Stimulated activated CD8-positive, alpha-beta memory T cell treated with anti-CD3 and anti-CD28 coated beads, Interleukin-4, amount 100 ng/mL, for 24 hours (primary cell): ENCODE data around the gene NOS1.

ENCODE experiments used
- DNase-seq: peaks from one replicate; pipeline ENCODE4 v3.0.0-alpha.2; 2020; ENCODE audit warnings: low read depth

NOS1 gene

DNA sequence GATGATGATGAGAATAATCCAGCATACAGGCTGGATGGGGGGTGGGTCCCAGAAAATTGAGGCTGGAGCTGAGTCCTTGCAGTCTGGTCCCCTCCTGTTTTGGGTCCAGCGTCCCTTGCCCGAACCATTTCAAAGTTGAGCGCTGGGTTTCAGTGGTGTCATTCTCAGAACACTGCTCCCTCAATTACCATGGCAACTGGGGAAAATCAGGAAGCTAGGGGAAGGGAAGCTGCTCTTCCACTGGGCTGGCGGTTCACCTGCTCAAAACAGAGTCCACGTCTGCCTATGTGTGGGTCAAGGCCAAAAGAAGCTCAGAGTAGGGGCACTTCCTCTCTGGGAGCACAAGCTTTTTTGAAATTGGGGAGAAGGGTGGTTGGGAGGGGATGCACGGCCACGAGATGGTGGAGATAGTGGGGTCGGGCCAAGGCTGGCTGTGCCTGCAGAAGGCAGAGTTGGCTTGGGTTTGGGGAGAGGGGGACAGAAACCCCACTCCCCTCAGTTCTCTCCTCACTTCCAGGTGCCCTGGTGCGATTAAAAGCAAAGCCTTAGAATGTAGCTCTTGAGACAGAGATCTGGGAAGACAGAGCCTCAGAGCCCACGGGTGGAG is 1.7 kb upstream of the NOS1 start:
- no peak for DNase-seq

DNA sequence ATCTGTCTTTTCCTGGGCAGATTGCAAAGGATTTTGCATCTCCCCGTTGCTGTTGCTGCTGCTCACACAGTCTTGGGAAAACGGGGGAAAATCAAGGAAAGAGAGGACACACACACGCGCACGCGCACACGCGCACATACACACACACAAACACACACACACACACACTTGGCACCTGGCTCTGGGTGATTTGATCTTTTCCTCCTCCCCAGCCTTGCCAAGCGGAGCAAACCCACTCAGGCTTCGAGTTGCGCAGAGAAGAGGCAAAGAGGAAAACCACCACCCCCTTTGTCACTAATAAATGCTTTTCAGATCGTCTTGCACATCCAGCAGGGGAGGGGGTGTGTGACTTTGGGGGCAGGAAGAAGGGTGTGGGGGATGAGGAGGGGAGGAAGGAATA is 965 bp upstream of the NOS1 start:
- DNase-seq: no peak

DNA sequence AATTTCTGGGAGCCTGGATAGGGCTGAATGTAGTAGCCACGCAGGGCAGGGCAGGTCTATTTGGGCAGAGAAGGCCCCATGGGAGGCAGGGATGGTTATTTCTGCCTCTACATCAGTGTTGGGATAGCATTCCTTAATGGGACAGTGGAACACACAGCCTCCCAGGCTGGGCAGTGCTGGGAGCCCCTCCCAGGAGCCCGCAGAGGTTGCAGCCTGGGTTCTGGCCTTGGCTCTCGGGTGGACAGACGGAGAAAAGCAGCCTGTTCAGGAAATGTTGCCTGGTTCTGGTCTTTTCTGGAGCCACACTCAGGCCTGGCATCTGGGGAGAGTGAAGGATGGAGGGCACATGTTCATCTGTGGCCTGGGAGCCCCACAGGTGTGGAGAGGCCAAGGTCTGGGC is 479 bp upstream of the NOS1 start:
- no peak for DNase-seq

DNA sequence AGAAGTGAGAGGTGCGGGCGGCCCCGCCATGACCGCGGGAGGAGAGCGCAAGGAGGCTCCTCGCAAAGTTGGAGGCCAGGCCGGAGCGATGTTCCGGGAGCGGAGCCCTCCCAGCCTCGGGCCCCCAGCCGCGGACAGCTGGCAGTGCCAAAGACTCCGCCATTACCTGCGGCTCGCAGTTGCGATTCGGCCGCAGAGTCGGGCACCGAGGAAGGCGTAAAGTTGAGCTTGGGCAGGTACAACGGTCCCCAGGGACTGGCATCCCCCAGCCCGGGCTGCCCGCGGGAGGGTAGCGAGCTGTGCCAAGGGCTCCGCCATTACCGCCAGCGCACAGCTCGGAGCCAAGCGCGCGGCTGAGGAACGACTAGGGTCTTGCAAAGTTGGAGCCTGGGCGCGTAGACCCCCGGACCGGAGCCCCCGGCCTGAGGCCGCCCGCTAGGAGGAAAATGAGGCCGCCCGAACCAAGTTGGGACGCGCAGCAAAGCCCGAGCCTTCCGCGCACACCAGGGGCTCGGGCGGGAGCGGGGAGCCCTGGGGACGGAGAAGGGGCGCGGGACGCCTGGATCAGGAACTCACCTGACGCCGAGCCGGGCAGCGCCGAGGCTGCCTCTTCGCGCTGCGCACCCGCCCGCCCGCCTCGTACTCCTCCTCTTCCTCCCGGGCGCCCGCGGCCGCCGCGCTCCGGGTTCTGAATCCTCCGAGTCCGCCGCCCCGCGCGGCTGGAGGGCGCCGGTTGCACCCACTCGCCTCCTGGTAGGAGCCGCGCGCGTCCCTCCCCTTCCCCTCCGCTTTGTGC is 677 bp downstream of the NOS1 start:
- no peak for DNase-seq

DNA sequence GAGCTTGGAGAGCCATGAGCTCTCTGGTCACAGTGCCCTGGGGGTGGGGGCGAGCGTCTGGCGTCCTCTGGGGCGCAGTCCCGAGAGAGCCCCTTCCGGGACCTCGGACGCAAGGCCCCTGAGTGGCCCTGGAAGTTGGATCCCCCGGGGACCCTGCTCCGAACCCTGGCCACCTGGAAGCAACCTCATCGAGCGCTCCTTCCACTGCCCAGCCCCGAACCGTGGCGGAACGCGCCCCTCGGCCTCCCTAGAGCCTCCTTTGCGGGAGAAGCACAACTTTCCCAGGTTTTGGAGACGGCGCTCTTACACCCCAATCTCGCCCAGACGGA is 1.2 kb downstream of the NOS1 start:
- no peak for DNase-seq

DNA sequence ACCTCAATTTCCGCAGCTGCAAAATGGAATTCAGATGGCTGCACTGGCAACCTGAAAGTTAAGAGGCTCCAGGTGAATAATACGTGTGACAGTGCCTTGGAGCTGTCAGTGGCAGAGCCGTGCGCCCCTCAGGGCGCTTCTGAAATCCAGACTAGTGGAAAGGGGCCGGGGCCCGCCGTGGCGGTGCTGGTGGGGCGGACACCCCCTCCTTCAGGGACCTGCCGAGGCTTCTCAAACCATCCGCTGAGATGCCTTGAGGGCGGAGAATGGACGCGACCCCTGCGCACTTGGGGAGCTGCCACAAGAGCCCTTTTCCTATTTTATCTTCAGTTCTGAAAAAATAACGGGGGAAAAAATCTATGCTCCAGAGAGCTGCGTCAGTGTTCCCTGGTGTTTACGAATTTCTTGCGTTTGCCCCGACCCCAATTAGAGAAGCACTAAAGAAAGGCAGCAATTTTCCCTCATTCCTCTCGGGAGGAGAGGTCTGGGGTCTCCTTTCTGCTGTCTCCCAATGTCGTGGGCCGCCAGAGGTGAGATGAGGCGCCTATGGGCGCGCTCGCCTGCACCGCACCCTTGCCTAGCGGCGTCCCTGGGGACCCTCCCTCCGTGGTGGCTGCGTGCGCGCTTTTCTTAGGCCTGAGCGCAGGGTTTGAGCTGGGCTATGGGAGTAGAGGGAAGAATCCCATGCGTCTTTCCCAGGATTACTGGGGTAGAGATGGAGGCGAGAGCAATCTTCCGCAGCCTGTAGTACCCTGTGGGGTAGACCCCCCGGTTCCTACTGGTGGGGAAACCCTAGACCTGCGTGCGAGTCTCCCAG is 2.2 kb downstream of the NOS1 start:
- DNase-seq: no peak

DNA sequence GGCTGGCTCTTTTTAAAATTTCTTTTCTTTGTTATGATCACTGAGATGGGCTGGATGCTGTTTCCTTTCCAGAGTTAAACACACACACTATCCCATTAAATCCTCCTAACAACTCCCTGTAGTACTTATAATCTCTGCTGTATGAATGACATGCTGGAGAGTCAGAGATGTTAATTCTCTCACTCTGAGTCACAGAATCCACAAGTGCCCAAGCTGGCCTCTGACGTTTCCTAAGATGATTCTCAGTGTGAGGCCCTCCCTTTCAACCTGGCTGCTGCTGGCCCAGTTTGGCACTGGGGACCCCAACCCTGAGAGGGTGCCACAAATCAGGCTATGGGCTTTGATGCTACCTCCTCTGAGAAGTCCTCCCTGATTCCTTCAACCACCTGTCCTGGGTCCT is 5.4 kb downstream of the NOS1 start:
- no peak for DNase-seq

DNA sequence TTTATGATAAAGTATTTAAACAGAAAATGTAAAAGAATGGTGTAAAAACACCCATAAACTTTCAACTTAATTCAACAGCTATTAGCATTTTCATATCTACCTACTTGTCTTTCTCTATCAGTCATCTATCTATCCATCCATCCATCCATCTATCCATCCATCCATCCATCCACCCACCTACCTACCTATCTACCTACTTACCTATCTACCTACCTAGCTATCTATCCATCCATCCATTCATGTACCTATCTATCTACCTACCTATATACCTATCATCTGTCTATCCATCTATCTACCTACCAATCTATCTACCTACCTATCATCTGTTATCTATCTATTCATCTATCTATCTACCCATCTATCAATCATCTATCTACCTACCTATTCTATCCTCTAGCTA is 8.5 kb downstream of the NOS1 start:
- no peak for DNase-seq

DNA sequence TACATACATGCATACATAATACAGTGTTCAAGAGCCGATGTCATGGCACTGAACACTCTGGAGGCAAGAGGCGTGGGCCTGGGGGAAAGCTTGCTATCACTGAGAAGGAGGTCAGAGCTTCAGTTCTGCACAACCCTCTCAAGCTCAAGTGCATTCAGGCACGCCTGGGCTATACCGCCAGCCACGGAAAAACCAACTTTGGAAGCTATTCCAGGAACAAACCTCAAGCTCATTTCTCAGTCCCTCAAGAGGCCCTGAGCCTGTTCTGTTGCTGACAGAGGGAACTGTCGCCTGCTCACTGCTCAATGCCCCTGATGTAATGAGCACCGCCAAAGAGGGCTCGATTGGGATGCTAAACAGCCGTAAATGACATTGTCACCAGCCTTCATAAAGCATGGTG is 9.2 kb downstream of the NOS1 start:
- DNase-seq: no peak

DNA sequence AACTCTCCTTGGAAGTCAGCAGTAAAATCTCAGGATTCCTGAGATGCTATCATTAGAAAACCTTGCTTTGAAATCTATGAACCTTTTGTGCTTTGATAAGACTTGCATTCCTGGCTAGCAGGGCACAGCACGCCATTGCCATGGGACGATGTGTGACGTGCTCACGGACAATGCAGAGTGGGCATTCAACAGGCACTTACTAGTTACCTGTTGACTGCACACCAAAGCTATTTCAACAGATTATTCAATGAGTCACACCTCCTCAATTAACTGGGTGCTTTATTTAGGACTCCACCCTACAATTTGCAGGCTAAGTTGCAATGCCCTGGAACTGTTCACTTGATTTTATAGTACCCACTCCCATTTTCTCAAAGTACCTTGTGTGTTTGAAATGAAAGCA is 11.3 kb downstream of the NOS1 start:
- DNase-seq: no peak

DNA sequence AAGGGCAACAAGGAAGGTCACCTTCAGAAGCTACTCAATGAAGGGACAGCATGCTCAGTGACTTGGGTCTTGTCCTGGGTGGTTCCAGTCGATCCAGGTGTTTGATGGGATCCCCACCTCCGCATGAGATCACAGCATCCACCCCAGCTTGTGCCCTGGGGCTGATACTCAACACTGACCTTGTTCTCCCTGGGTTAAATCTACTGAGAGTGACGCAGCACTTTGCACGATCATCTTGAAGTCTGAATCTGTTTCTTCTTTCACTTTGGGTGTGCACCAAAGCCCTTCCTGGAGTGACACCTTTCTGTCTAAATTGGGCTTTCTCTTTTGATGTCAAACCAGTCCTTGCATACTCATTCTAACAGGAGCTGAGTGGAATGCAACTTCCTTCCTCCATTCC is 13.8 kb downstream of the NOS1 start:
- DNase-seq: no peak

DNA sequence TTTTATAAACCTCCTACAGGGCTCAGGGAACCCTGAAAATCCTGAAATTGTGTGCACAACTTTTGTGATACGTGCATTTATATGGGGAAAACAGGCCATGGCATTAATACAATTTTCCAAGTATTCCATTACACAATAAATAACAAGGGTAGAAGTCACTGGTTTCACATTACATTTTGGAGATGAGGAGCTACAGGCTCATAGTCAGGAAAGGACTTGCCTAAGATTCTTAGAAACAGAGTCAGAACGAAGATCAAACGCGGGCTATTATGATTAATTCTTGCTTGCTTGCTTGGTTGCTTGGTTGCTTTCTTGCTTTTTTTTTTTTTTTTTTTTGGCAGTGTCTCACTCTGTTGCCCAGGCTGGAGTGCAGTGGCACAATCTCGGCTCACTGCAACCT is 16.7 kb downstream of the NOS1 start:
- DNase-seq: no peak

DNA sequence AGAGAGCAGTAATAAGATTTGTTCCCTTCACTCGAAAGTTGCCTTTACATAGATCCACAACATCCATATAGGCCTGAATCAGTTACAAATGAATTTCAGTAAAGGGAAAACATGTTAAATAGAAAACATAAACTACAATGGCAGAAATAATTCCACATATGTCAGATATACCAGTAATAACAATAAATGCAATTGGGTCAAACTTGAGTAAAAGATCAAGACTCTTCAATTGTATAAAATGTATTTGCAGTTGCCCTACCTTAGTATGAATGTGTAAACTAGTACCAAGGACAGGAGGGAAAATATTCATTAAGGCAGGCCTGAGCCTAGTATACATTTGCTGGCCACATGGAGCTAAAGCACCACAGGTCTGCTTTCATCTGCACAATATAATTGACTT is 17.6 kb downstream of the NOS1 start:
- DNase-seq: no peak

DNA sequence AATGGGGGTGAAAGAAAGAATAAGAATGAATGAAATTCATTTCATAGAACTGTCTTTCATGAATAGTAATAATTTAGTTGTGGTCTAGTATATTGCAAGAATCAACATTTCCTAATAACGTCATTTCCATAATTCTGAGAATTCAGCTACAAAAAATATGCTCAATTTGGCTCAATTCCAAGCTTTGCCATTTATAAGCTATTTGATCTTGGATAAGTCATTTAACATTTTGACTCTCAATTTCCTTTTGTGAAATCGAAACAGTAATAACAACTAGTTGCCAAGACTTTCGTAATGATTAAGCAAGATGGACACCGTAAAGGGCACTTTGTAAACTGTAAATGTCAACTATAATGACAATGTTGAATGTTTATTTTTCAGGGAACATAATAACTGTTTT is 18.1 kb downstream of the NOS1 start:
- no peak for DNase-seq

DNA sequence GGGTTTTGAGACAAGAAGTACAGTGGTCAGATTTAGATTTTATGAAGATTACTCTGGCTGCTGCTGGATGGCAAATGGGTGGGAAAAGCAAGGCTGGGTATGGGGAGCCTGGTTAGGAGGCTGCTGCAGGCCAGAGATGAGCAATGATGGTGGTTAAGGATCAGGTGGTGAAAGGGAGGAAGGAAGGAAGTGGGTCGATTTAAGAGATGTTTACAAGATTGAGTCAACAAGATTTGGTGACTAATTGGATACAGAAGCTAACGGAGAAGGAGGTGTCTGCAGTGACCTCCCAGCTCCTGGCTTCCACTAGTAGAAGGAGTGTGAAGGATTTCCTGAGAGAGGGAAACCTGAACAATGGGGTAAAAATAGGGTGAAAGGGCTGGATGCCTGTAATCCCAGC is 18.7 kb downstream of the NOS1 start:
- DNase-seq: no peak

DNA sequence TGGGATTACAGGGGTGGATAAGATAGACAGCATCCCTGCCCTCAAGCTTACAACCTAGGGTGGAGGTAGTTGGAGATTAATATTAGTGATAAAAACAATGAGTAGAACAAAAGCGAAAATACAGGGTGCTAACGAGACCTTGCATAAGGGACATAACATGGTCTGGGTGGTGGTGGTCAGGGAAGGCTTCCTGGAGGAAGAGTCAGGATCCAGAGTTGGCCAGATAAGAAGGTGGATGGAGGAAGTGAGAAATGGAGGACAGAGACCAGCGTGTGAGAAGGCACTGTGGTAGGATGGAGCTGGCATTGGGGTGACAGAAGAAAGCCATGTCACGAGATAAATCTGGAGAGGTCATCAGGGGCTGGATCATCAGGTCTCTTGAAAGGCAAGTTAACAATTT is 19.2 kb downstream of the NOS1 start:
- DNase-seq: no peak

DNA sequence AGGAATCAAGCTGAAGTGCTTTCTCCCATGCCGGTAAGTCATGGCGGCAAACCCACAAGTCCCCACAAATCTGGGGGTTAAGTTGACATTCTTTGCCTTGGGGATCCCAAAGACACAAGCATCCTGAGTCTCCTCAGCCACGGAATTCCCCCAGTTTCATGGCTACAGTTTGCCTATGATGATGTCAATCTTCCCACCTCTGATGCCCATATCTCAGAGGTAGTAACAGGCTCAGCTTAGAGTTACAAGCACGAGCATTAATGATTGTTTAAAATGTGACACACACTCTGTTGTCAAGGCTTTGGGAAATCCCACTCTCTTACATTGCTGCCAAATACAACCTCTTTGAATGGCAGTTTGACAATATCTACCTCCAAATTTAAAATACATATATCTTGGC is 22.3 kb downstream of the NOS1 start:
- DNase-seq: no peak

DNA sequence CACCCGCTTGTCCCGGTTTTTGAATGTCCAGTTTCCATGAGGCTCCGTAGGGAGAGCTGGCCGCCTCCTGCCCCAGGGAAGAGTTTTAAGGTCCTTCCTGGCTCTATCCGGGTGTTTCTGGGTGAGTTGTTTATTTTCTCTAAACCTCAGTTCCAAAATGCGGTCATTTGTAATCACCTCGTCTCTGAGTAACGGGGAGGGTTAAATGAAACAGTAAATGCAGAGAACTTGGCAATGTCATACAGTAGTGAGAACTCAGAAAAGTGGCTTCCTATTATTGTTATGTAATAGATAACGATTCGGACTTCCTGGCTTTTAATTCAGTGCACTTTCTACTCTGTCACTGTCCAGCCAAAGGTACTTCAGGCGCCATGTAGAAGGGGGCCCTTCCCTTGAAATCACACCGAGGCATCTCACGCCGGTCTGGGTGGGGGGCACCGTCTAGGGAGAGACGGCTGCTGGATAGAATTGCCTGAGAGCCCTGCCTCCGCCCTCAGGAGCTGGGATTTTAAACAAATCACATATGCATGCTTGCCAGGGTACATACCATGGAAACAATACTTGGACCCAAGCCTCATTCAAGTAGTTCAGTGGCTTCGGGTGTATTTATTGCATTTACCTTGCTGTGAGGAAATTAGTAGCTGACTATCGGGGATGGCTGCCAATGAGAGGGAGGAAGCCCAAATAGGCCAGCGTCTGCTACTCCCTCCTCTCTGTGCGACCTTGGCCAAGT is 26.4 kb downstream of the NOS1 start:
- no peak for DNase-seq

DNA sequence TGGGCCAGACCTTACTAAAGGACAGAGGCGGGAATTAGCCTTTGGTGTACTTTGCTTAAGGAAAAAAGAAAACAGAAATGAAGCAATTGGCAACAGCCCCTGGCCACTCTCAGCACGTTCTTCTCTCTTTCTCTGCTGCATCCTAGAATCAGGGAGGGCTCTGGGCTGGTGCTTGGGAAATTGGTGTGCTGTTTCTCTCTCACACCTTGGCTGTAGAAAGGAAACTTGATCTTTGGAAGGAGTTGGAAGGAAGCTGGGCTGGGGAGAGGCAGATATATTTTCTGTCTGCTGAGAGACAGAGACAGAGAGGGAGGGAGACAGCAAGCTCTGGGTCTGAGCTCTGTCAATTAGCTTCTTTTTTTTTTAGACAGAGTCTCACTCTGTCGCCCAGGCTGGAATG is 27.4 kb downstream of the NOS1 start:
- no peak for DNase-seq

DNA sequence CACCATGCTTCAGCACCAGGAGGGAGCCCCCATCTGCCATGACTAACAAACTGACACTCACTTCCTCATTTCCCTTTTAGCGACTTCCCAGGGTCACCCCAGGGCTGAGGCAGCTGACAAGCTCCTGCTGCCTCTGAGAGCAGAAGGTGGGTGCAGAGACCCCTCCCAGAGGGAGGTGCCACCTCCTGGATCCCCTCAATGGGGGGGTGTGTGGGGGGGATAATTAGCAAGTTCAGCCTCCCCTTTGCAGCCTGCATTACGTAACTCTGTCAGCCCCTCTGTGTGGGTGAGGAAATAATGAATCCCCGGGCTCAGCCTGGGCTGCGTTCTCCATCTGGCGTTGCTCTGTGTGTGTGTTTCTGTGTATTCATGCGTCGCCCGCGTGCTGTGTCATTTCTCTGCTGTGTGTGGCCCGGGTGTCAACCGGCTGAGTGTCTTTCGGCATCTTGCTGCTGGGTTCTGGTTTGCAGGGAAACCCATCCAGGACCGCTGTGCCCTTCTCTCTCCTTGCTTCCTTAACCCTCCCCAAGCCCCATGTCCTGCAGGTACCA is 28.0 kb downstream of the NOS1 start:
- no peak for DNase-seq

DNA sequence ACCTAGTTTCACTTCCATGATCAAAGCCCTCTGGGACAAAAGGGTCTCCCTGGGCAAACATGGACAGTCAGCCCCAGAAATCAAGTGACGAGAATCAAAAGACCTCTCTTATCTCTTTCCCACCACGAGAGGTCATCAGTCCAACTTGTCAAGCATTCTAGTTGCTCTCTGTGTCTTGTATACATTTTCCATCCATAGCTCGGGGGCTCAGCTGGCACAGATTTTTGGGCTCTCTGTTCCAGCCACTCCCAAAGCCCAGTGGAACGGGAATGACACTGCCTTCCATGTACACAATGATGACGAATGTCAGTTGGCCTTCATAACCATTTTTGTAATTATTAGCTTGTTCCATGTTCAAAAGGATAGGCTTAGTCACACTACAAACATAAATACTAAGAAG is 29.7 kb downstream of the NOS1 start:
- DNase-seq: no peak

DNA sequence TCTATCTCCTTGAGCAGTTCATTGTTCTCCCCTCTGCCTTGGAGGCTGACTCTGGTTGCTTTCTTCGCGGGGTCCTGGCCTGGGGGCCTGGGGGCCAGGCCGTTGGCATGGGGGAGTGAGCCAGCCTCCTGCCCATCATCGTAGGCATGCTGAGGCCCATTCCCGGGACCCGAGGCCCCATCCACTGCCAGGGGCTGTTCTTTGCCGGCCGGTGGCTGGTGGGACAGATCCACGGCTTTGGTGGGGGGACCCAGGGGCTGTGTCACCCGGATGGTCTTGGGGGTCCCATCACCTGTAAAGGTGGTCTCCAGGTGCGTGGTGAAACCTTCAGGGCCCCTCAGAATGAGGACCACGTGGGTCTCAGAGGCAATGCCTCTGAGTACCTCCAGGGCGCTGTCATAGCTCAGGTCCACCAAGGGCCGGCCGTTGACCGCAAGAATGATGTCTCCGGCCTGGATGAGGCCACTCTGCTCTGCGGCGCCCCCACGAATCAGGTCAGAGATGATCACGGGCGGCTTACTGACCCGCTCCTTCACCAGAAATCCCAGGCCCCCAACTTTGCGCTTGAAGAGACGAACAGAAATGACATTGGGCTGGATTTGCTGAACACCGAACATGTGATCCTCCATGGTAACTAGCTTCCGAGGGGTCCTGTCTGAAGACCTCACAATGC is 30.8 kb downstream of the NOS1 start:
- DNase-seq: no peak
